Uterus (tissue), 4 donors: ENCODE results near the gene ART4. TPM values are rescaled to one million over a fixed set of nuclear protein-coding genes. Genes with fewer than 3 reads are reported as not detected.

Source experiments
- DNase-seq, 2 donors: peaks; one replicate each; pipeline ENCODE4 v3.0.0-alpha.2; 2019 to 2020
- H3K27ac ChIP-seq, 2 donors: fragments of 200-600 bp; sonication (generic); 1 replicate in 1 of 2; 2 replicates in 1 of 2; pipeline ENCODE4 v1.5.1; 2016 to 2018
- H3K27me3 ChIP-seq, 2 donors: fragments of 200-600 bp; sonication (generic); one replicate each; pipeline ENCODE4 v1.5.1; 2018 to 2019; ENCODE audit warnings: control low read depth in 1 of 2
- H3K36me3 ChIP-seq, 2 donors: fragments of 200-600 bp; sonication (generic); one replicate each; pipeline ENCODE4 v1.5.1; 2019; ENCODE audit warnings: control low read depth in 1 of 2
- H3K4me1 ChIP-seq, 2 donors: fragments of 200-600 bp; sonication (generic); one replicate each; pipeline ENCODE4 v1.5.1; 2018 to 2019; ENCODE audit warnings: control low read depth in 1 of 2
- H3K4me3 ChIP-seq, 2 donors: fragments of 200-600 bp; sonication (generic); 1 replicate in 1 of 2; 2 replicates in 1 of 2; pipeline ENCODE4 v1.5.1; 2018 to 2019; ENCODE audit warnings: mild to moderate bottlenecking in 1 of 2
- H3K9me3 ChIP-seq, 2 donors: fragments of 200-600 bp; sonication (generic); one replicate each; pipeline ENCODE4 v1.5.1; 2019; ENCODE audit warnings: control low read depth in 1 of 2
- CTCF ChIP-seq, 4 experiments: fragments of 200-600 bp in 2 of 4; fragments of 450-650 bp in 2 of 4; sonication (generic) in 2 of 4; IDR thresholded peaks; one replicate each; pipeline ENCODE4 v1.5.1; 2016 to 2019; ENCODE audit warnings: antibody characterized with exemption in 4 of 4, mild to moderate bottlenecking in 2 of 4, moderate library complexity in 1 of 4
- POLR2A ChIP-seq, 2 donors: fragments of 450-650 bp; IDR thresholded peaks; one replicate each; pipeline ENCODE4 v1.6.1; 2016; ENCODE audit warnings: antibody characterized with exemption in 2 of 2, mild to moderate bottlenecking in 1 of 2, moderate library complexity in 1 of 2
- intact Hi-C: fragments of 100-400 bp; cut with DNase I; formaldehyde crosslinking; loops from one replicate; pipeline ENCODE4 v1.15.1; 2023; ENCODE audit warnings: low total_unique reads
- total RNA-seq, 4 donors: library from RNA; depleted of rRNA in 3 of 4; stranded (reverse); fragments of >200 nt in 3 of 4; gene quantifications; one replicate each; pipeline versions ENCODE4 v1.1.0 to v1.2.4, GENCODE V29; 2014 to 2023
- donor health status: DM: yes; HTN: yes; CAD: no.

The ART4 gene
- total RNA-seq, 4 donors from 2014 or later = 0.51 to 3.7 (median 1.0) TPM

- intact Hi-C loops = loop anchor here (5.0 to 10.0 kb wide), 2 partner anchors 151 to 429 kb away; no protein-coding TSS in a partner anchor
Observed at GRCh38 chr12:14846042-14846587, 2.8 kb upstream of the ART4 start.

GRCh38 chr12:14845350-14845750, 2.0 kb upstream of the ART4 start:
- TF ChIP-seq POLR2A (IDR thresholded peaks at IDR 0.05) (no peak), CTCF (IDR thresholded peaks at IDR 0.05) (peak; percentile 62 to 89 (median 82))
- Histone ChIP-seq H3K4me3 (no peak overlapping the region), H3K27me3 (no peaks in the 10 kb centered on the region), H3K27ac (peak overlapping the region; percentile 53 to 73), H3K36me3 (no peaks in the 10 kb centered on the region), H3K9me3 (no peaks in the 10 kb centered on the region), H3K4me1 (peaks cover 0 to 9% of the 10 kb centered on the region in 2 donors)
- intact Hi-C loops = loop anchor here (5.0 to 10.0 kb wide), 2 partner anchors 152 to 429 kb away; no protein-coding TSS in a partner anchor
- DNase-seq = peak; percentile 48 to 69

More at GRCh38 chr12:14846042-14846587, 2.8 kb upstream of the ART4 start:
- peak overlapping the region; percentile 53 to 73 for H3K27ac ChIP-seq
- no peak overlapping the region for H3K4me3 ChIP-seq
- H3K9me3 ChIP-seq = no peaks in the 10 kb centered on the region
- DNase-seq = no peak
- TF ChIP-seq CTCF (IDR thresholded peaks at IDR 0.05) (no peak), POLR2A (IDR thresholded peaks at IDR 0.05) (no peak)
- H3K36me3 ChIP-seq = no peaks in the 10 kb centered on the region
- H3K27me3 ChIP-seq = no peaks in the 10 kb centered on the region
- H3K4me1 ChIP-seq = peaks cover 0 to 9% of the 10 kb centered on the region in 2 donors

GRCh38 chr12:14844401-14844800, 1.1 kb upstream of the ART4 start:
- TF ChIP-seq CTCF (IDR thresholded peaks at IDR 0.05) (no peak), POLR2A (IDR thresholded peaks at IDR 0.05) (no peak)
- Histone ChIP-seq H3K27me3 (no peaks in the 10 kb centered on the region), H3K36me3 (no peaks in the 10 kb centered on the region), H3K27ac (no peak overlapping the region), H3K9me3 (no peaks in the 10 kb centered on the region), H3K4me1 (peaks cover 0 to 9% of the 10 kb centered on the region in 2 donors), H3K4me3 (no peak overlapping the region)
- DNase-seq = no peak
- intact Hi-C loops = loop anchor here (10.0 kb wide), 1 partner anchor 430 kb away; no protein-coding TSS in a partner anchor

- peaks cover 0 to 9% of the 10 kb centered on the region in 2 donors for H3K4me1 ChIP-seq
- no peak for DNase-seq
- intact Hi-C loops = loop anchor here (10.0 kb wide), 1 partner anchor 432 kb away; no protein-coding TSS in a partner anchor
- no peaks in the 10 kb centered on the region for H3K9me3 ChIP-seq
- TF ChIP-seq CTCF (IDR thresholded peaks at IDR 0.05) = no peak
- TF ChIP-seq POLR2A (IDR thresholded peaks at IDR 0.05) = no peak
- no peaks in the 10 kb centered on the region for H3K36me3 ChIP-seq
- H3K27ac ChIP-seq = peak overlapping the region; percentile 50 to 72
- no peak overlapping the region for H3K4me3 ChIP-seq
- H3K27me3 ChIP-seq = no peaks in the 10 kb centered on the region
Observed at GRCh38 chr12:14842315-14842714, 1.0 kb downstream of the ART4 start.

- intact Hi-C loops = loop anchor here (10.0 kb wide), 1 partner anchor 433 kb away; no protein-coding TSS in a partner anchor
- no peaks in the 10 kb centered on the region for H3K36me3 ChIP-seq
- no peaks in the 10 kb centered on the region for H3K9me3 ChIP-seq
- TF ChIP-seq CTCF (IDR thresholded peaks at IDR 0.05) (no peak), POLR2A (IDR thresholded peaks at IDR 0.05) (no peak)
- H3K27me3 ChIP-seq = no peaks in the 10 kb centered on the region
- peak; percentile 34 to 54 for DNase-seq
- no peak overlapping the region for H3K4me3 ChIP-seq
- H3K4me1 ChIP-seq = peaks cover 0 to 6% of the 10 kb centered on the region in 2 donors
- H3K27ac ChIP-seq = peak overlapping the region; percentile 50 to 72
Observed at GRCh38 chr12:14841761-14842160, 1.6 kb downstream of the ART4 start.
